ENCODE results near the gene KREMEN1. TPM values are rescaled to one million over a fixed set of nuclear protein-coding genes. Genes with fewer than 3 reads are reported as not detected.

KREMEN1 gene
- total RNA-seq, 1 donor from 2014 or later, result 0.03 TPM

DNA sequence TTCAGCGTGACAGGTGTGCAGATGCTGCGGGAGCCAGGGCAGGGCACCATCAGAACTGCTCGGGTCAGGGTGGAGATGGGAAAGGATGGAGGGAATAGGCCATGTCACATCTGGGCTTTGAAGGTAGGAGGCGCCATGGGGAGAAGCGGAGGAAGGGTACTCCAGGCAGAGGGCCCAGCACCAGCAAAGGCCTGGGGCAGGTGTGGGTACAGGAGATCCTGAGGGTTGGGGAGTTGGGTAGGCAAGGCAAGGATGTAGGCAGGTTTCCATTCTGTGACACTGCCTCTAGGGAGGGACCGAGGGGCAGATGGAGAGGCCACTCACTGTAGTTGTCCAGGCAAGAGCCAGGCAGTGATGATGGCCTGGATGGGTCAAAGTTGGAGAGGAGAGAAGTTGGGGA, 141.4 kb downstream of the KREMEN1 start:
- no peak for DNase-seq (ENCODE audit: low spot score)
- peaks cover 14% of the 10 kb centered on the region for H3K27me3 Mint-ChIP-seq (ENCODE audit: insufficient read depth)
- no peaks in the 10 kb centered on the region for H3K36me3 Mint-ChIP-seq (ENCODE audit: low read depth)
- H3K4me1 Mint-ChIP-seq (ENCODE audit: low read depth), result no peaks in the 10 kb centered on the region
- no peak overlapping the region for H3K27ac Mint-ChIP-seq
- intact Hi-C loops (cut with micrococcal nuclease), result no loop called here
- H3K4me3 Mint-ChIP-seq, result no peak overlapping the region
- H3K9me3 Mint-ChIP-seq, result no peaks in the 10 kb centered on the region

GRCh38 chr22:29215012-29215860, 142.4 kb downstream of the KREMEN1 start:
- Mint-ChIP-seq H3K9me3 (no peaks in the 10 kb centered on the region), H3K4me1 (ENCODE audit: low read depth) (no peaks in the 10 kb centered on the region), H3K4me3 (no peak overlapping the region), H3K27ac (no peak overlapping the region), H3K27me3 (ENCODE audit: insufficient read depth) (peaks cover 11% of the 10 kb centered on the region), H3K36me3 (ENCODE audit: low read depth) (no peaks in the 10 kb centered on the region)
- intact Hi-C loops (cut with micrococcal nuclease), result no loop called here
- DNase-seq (ENCODE audit: low spot score), result no peak

DNA sequence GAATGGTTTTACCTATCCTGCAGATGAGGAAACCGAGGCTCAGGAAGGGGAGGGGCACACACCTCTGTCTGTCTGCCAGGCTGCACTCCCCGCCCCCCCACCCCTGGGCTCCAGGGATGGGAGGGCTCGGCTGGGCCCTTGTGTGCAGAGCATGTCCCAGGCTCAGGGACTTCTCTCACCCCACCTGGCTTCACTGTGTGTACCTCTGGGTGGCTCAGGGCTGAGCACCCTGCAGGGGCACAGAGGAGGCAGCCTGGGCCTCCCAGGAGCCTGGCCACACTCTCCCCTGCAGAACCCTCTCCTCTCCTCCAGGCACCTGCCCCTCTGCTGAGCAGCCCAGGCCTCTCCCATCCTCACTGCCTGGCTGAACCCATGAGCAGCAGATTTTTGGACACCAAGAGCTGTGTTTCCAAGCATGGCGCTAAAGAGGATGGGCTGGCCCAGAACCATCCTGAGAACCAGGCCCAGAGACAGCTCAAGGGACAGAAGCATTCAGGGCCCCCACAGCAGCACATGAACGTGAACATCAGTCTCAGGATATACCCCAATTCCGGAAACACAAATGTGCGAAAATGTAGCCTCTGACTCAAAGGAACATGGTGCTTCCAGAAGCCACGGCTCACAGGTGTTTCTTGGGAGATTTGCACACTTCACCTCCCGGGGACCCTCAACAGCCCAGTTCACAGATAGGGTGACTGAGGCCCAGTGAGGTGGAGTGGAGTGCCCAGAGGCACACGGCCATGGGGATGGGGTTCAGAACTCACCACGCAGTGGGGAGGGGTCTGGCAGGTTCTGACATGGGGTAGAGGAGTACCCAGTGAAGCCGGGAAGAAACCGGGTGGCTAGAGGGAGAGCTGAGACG, 143.4 kb downstream of the KREMEN1 start:
- H3K36me3 Mint-ChIP-seq (ENCODE audit: low read depth), result no peaks in the 10 kb centered on the region
- H3K9me3 Mint-ChIP-seq, result no peaks in the 10 kb centered on the region
- DNase-seq (ENCODE audit: low spot score), result no peak
- H3K27ac Mint-ChIP-seq, result no peak overlapping the region
- no peak overlapping the region for H3K4me3 Mint-ChIP-seq
- H3K4me1 Mint-ChIP-seq (ENCODE audit: low read depth), result no peaks in the 10 kb centered on the region
- peaks cover 11% of the 10 kb centered on the region for H3K27me3 Mint-ChIP-seq (ENCODE audit: insufficient read depth)
- intact Hi-C loops (cut with micrococcal nuclease), result no loop called here

- H3K27me3 Mint-ChIP-seq (ENCODE audit: insufficient read depth), result peaks cover 11% of the 10 kb centered on the region
- intact Hi-C loops (cut with micrococcal nuclease), result no loop called here
- no peaks in the 10 kb centered on the region for H3K36me3 Mint-ChIP-seq (ENCODE audit: low read depth)
- H3K4me3 Mint-ChIP-seq, result no peak overlapping the region
- no peak for DNase-seq (ENCODE audit: low spot score)
- H3K9me3 Mint-ChIP-seq, result no peaks in the 10 kb centered on the region
- no peak overlapping the region for H3K27ac Mint-ChIP-seq
- H3K4me1 Mint-ChIP-seq (ENCODE audit: low read depth), result no peaks in the 10 kb centered on the region
These were observed 144.2 kb downstream of the KREMEN1 start for GRCh38 chr22:29216873-29217666.

Other genes with a start within 250 kb of the KREMEN1 start
- gene ZNRF3, start 189.5 kb upstream of the KREMEN1 start, total RNA-seq, result 1.9 and 2.1 TPM in 2 replicates
- not detected in 2 replicates for gene C22orf31, start 11.2 kb upstream of the KREMEN1 start, total RNA-seq
- not detected in 2 replicates for gene EMID1, start 132.9 kb downstream of the KREMEN1 start, total RNA-seq
- 53.3 and 59.4 TPM in 2 replicates for gene RHBDD3, start 194.9 kb downstream of the KREMEN1 start, total RNA-seq
- gene EWSR1, start 195.2 kb downstream of the KREMEN1 start, total RNA-seq, result 454 and 463 TPM in 2 replicates
- gene GAS2L1, start 233.6 kb downstream of the KREMEN1 start, total RNA-seq, result 2.6 and 3.2 TPM in 2 replicates
- gene RASL10A, start 242.7 kb downstream of the KREMEN1 start, total RNA-seq, result 0.15 and 0.65 TPM in 2 replicates